ENCODE measurements around the gene REM2.

REM2 gene

GRCh38 chr14:22875748-22876319 is 7.2 kb upstream of the REM2 start:
- no peak for DNase-seq

GRCh38 chr14:22877000-22877501 is 6.0 kb upstream of the REM2 start:
- no peak for DNase-seq

- no peak for DNase-seq
These were observed 4.5 kb upstream of the REM2 start for GRCh38 chr14:22878271-22879246.

GRCh38 chr14:22882064-22882463 is 958 bp upstream of the REM2 start:
- no peak for DNase-seq

- no peak for DNase-seq
These were observed 371 bp upstream of the REM2 start for GRCh38 chr14:22882529-22883172.

- no peak for DNase-seq
These were observed 1.2 kb downstream of the REM2 start for GRCh38 chr14:22884076-22884737.

DNA sequence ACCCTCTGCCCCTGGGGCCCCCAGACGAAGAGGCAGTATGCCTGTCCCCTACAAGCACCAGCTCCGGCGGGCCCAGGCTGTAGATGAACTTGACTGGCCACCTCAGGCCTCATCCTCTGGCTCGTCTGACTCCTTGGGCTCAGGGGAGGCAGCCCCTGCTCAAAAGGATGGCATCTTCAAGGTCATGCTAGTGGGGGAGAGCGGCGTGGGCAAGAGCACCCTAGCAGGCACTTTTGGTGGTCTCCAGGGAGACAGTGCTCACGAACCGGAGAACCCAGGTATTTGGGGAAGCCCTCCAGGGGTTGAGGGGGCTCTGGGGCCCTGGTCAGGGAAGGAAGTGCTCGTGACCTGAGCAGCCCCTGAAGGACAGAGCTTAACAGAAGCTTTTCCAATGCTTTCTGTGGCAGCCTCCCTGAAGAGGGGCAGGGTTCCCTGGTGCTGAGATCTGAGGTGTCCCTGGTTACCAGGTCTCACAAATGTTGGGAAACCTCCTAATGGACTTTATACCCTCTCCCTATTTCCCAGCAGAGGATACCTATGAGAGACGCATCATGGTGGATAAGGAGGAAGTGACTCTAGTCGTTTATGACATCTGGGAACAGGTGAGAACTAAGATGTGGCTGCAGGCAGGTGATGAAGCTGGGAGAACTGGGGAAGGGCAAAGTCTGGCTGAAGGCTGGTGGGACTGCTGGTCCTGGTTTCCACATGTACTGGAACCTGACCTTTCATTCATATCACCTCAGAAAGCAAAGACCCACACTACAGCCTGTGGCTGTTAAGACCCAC is 1.9 kb downstream of the REM2 start:
- no peak for DNase-seq

DNA sequence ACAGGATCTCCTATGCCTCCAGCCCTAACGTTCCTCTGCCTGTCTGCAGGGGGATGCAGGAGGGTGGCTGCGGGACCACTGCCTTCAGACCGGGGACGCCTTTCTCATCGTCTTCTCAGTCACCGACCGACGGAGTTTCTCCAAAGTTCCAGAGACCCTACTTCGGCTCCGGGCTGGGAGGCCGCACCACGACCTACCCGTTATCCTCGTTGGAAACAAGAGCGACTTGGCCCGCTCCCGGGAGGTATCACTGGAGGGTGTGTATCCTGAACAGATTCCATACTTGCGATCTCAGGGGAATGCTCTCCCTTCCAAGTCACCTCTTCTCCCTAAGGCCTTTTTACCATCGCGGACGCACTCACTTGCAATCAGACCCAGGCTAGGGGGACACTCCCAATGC is 3.0 kb downstream of the REM2 start:
- no peak for DNase-seq

DNA sequence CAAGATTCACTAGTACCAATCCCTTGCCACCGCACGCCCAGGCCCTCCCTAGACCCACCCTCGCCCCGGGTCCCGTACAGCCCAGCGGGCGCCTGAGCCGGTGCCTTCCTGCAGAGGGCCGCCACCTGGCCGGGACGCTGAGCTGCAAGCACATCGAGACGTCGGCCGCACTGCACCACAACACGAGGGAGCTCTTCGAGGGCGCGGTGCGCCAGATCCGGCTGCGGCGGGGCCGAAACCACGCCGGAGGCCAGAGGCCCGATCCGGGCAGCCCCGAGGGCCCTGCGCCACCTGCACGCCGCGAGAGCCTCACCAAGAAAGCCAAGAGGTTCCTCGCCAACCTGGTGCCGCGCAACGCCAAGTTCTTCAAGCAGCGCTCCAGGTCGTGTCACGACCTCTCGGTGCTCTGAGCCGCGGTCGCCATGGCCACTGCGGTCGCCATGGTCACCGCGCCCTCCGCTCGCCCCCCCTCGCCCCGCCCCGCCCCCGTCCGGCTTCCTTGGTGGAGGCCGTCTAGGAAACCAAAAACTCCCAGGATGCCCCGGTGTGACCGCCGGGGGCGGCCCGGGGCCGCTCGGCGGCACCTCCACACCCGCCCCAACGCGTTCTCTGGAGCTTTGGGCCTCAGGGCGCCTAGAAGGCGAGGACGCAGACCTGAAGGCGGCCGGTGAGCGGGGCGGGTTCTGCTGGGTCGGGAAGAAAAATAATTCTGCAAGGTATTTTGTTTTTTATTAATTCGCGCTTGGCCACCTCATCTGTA is 3.7 kb downstream of the REM2 start:
- DNase-seq, result no peak

DNA sequence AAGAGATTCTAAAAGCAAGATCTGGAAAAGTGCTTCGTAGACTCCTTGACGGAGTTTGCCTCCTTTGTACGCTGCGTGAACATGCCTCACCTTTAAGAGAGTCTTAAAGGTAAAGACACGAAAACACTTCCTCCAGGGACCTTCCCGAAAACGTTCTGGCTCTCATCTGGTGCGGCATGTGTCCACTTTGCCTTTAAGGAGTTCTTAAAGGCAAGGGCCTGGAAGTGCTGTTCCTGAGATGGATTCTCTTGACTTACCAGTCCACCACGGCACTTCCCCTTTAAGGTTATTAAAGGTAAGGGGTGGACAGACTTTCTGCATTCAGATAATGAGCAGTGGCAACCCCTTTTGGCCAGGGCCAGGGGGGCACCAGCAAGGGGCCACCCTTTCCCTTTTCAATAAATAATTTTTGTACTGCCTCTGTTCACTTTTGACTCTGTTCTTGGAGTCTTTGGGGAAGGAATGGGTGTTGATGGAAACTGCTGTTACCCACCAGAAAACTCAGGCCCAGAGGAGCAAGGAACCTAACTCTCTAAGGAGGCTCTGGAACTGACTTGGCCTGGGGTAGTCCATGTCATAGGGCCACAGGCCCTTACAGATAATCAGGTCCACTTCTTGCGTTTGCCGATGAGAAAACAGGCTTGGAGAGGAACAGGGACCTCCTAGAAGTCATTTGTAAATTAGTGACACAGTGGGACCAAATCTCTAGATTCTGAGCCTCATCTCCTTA is 4.4 kb downstream of the REM2 start:
- DNase-seq, result peak; percentile 36

DNA sequence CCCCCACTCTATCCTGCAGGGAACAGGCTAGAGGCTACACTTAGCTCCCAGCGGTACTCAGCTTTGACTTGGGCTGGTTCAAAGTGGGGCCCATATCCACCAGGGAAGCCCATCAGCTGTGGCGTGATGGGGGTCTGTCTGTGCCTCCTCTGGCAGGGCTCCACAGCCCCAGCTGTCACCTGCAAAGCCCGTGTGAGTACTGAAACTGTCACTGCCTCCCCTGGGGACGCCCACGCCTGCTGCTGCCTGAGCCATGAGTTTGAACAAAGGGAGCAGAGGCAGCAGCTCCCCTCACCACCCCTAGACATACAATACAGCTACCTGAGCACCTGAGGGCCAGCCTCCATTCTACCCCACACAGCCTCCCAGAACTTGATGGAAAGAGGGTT is 5.0 kb downstream of the REM2 start:
- no peak for DNase-seq

GRCh38 chr14:22888662-22889061 is 5.6 kb downstream of the REM2 start:
- DNase-seq, result no peak

GRCh38 chr14:22890416-22890815 is 7.4 kb downstream of the REM2 start:
- no peak for DNase-seq

DNA sequence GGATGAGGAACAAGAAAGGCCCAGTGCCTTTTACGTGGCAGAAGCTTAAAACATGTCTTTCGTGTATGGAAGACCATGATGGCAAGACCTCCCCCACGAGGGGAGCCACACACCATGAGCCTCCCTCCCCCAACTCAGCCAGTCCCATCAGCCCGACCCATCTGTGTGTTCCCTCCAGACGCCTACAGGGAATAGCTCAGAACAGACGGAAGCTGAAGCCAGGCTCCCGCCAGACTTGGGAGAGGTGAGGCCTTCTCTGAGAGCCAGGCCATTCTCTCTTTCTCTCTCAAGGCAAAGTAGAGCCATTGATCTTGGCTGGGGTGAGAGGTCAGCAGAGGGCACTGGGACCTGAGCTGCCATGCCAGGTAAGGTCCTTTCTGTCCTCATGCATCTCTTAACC is 9.5 kb downstream of the REM2 start:
- no peak for DNase-seq

GRCh38 chr14:22893706-22894105 is 10.7 kb downstream of the REM2 start:
- DNase-seq, result no peak

DNA sequence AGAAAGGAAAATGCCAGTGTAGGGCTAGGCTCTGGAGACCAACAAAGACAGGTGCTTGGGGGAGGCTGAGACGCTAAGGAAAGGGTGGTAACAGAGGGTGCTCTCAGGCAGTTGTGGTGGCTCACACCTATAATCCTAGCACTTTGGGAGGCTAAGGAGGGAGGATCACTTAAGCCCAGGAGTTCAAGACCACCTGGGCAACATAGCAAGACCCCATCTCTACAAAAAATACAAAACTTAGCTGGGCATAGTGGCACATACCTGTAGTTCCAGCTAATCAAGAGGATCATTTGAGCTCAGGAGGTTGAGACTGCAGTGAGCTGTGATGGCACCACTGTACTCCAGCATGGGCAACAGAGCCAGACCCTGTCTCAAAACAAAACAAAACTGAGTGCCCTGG is 12.4 kb downstream of the REM2 start:
- DNase-seq, result no peak

DNA sequence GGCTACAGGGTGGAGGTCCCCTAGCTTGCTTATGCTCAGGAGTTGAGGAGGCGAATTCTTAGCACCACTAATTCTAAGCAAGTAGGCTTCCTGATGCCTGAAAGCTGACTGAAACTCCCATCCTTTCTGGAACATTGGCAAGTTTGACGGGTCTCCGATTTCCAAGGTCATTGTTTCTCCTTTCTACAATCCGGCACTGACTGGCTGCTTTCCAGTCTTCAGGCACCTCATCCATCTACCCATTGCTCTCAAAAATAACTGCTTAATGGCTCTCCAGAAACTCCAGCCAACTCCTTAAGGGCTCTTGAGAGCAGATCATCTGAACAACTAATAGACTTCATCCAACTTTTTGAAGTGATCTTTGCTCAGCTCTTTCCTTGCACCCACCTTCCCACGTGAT is 13.3 kb downstream of the REM2 start:
- no peak for DNase-seq

DNA sequence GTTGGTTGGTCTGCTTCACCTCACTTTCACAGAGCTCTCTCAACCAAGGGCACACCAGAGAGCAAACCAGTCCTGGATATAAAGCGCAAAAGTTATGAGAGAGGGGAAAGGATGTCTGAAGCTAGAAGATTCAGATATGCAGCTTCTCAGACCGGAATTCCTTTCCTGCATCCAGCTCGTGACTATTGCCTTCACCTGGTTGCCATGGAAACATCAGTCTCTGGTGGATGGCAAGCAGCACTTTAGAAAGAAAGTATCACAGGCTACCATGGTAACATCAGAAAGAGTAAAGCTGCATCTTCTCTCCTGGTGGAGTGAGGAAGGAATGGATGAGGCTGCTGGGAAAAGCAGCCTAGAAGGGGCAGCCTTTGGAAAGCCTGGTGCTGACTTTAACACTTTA is 13.7 kb downstream of the REM2 start:
- DNase-seq, result no peak

GRCh38 chr14:22897357-22897756 is 14.3 kb downstream of the REM2 start:
- no peak for DNase-seq

DNA sequence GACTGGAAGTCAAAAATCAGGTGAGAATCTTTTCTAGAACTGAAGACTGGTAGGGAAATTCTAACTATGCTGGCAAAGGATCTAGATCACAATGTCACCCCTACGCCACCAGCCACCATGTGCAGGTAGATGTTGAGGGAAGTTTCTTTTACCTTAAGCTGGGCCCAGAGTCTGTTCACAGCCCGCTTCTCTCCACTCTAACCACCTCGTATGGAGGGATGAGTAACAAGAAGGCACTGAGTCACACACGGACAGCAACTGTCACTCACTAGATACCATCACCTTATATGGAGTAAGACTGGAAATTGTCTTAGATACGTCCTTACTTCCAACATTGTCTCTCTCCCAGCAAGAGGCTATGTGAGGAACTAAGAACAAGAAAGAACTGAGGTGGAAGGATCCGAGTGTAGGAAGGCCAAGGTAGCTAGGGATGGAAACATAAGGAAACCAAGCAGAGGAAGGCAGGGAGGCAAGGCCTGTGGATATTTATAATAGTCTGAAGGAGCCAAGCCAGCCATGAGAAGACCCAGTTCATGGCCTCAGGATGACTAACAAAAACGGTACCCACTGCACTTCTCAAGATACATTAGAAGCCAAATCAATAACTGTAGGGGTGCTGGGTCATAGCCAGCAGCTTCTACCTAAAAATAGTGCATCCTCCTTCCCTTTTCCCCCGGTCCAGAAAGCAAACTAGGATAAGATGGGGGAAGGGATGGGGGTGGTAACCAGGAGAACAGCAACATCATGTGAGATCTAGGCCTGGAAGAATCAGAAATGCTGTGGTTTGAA is 15.5 kb downstream of the REM2 start:
- no peak for DNase-seq

Data from NCI-H226 (cell line).